HUES6 (cell line): Measurements from ENCODE around the gene WT1.
"Not testable (repeated sequence)": the region's sequence is repeated elsewhere in the genome, so short reads cannot be mapped to it uniquely, and the experiment has no call there.

Experiments
- H3K27ac ChIP-seq: 2 replicates; pipeline ENCODE4 v1.7.0; 2013; ENCODE audit warnings: low read depth, mild to moderate bottlenecking, low read length, inconsistent platforms
- H3K27me3 ChIP-seq: 2 replicates; pipeline ENCODE4 v1.6.1; 2013; ENCODE audit warnings: low read length; ENCODE audit not compliant: control insufficient read depth, insufficient read depth
- H3K36me3 ChIP-seq: 2 replicates; pipeline ENCODE4 v1.6.1; 2013; ENCODE audit warnings: low read length; ENCODE audit not compliant: control insufficient read depth, insufficient read depth
- H3K4me1 ChIP-seq: 2 replicates; pipeline ENCODE4 v1.6.1; 2013; ENCODE audit warnings: low read length; ENCODE audit not compliant: control insufficient read depth, insufficient read depth
- H3K4me3 ChIP-seq: 2 replicates; pipeline ENCODE4 v1.5.1; 2013; ENCODE audit warnings: low read depth, low read length
- H3K9ac ChIP-seq: one replicate; pipeline ENCODE4 v1.6.1; 2013; ENCODE audit warnings: mild to moderate bottlenecking, low read length
- H3K9me3 ChIP-seq: 2 replicates; pipeline ENCODE4 v1.6.1; 2013; ENCODE audit warnings: low read depth, low read length; ENCODE audit not compliant: control insufficient read depth, insufficient read depth

Gene WT1

DNA sequence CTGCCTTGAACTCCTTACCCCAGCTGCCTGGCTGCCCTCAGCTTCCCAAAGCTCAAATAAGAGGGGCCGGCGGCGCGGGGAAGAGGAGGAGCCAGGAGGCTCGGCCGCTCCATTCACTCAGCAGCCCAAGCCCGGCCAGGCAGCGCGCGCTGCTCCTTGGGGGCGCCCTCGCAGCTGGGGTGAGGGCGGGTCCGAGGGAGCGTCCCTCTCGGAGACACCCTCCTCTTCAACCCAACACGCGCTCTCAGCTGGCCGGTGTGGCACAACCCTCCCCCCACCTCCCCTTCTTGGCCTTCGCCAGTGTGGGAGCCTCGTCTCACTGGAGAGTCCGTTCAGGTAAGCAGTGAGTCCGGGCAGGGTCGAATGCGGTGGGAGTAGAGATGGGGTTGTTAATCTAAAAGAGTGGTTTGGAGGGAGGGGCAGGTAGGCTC, at the start of gene WT1:
Gene WT1 (minus strand): TSS at position 29 of the 431 bp plus-strand sequence.
- Histone ChIP-seq H3K36me3 (no peaks in the 10 kb centered on the region), H3K4me3 (peak within 1 kb of the TSS; percentile 59), H3K27me3 (peaks cover 100% of the 10 kb centered on the region), H3K4me1 (peaks cover 53% of the 10 kb centered on the region), H3K9me3 (no peaks in the 10 kb centered on the region), H3K27ac (no peak within 1 kb of the TSS), H3K9ac (no peak within 1 kb of the TSS)

- Histone ChIP-seq H3K4me1 (peaks cover 3% of the 10 kb centered on the region; the same call in 1 of the 2 replicates), H3K27ac (no peak overlapping the region), H3K9ac (no peak overlapping the region), H3K4me3 (no peak overlapping the region), H3K36me3 (no peaks in the 10 kb centered on the region), H3K27me3 (no peaks in the 10 kb centered on the region), H3K9me3 (no peaks in the 10 kb centered on the region)
Measured at GRCh38 chr11:32479291-32479690, 44.0 kb upstream of the WT1 start.

GRCh38 chr11:32478277-32478731, 43.0 kb upstream of the WT1 start:
- Histone ChIP-seq H3K27me3 (no peaks in the 10 kb centered on the region), H3K36me3 (no peaks in the 10 kb centered on the region), H3K27ac (no peak overlapping the region), H3K9ac (no peak overlapping the region), H3K4me3 (no peak overlapping the region), H3K4me1 (peaks cover 3% of the 10 kb centered on the region; the same call in 1 of the 2 replicates), H3K9me3 (no peaks in the 10 kb centered on the region)

DNA sequence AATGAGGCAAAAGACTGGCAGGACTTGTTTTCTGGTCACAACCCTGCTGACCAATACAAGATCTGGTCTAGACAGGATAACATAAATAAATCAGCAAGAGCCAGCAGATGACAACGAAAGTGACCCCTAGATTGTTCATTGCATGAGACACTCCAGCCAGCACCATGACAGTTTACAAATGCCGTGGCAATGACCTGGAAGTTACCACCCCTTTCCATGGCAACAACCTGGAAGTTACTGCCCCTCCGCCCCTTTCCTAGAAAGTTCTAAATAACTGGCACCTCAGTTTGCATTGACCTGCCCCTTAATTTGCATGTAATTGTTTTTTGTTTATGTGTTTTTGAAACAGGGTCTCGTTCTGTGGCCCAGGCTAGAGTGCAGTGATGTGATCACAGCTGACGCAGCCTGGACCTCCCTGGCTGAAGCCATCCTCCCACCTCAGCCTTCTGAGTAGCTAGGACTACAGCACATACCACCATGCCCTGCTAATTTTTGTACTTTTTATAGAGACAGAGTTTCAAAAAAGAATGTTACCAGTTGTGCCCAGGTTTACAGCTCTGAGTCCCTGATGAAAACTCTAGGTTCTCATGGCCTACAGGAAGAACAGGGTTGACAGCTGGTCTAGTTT, 38.1 kb upstream of the WT1 start:
- Histone ChIP-seq H3K9ac (no peak overlapping the region), H3K4me1 (no peaks in the 10 kb centered on the region), H3K36me3 (no peaks in the 10 kb centered on the region), H3K9me3 (no peaks in the 10 kb centered on the region), H3K27ac (no peak overlapping the region), H3K4me3 (no peak overlapping the region), H3K27me3 (no peaks in the 10 kb centered on the region)

GRCh38 chr11:32472226-32472625, 36.9 kb upstream of the WT1 start:
- H3K9ac ChIP-seq, result no peak overlapping the region
- no peaks in the 10 kb centered on the region for H3K4me1 ChIP-seq
- H3K27ac ChIP-seq, result no peak overlapping the region
- H3K27me3 ChIP-seq, result no peaks in the 10 kb centered on the region
- H3K9me3 ChIP-seq, result no peaks in the 10 kb centered on the region
- H3K36me3 ChIP-seq, result no peaks in the 10 kb centered on the region
- no peak overlapping the region for H3K4me3 ChIP-seq

DNA sequence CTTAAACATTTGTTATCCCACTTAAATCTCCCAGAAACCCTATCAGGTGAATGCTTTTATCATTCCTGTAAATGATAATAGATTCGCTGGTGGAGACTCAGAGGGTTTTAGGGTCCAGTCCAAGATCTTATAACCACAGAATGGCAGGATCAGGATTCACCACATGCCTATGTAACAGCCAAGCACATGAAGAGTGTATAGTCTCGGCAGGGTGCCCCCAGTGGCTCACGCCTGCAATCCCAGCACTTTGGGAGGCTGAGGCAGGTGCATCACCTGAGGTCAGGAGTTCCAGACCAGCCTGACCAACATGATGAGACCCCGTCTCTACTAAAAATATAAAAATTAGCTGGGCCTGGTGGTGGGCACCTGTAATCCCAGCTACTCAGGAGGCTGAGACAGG, 36.2 kb upstream of the WT1 start:
- H3K9me3 ChIP-seq, H3K4me1 ChIP-seq, H3K27ac ChIP-seq, H3K4me3 ChIP-seq, H3K27me3 ChIP-seq, H3K36me3 ChIP-seq, H3K9ac ChIP-seq: not testable (repeated sequence)

DNA sequence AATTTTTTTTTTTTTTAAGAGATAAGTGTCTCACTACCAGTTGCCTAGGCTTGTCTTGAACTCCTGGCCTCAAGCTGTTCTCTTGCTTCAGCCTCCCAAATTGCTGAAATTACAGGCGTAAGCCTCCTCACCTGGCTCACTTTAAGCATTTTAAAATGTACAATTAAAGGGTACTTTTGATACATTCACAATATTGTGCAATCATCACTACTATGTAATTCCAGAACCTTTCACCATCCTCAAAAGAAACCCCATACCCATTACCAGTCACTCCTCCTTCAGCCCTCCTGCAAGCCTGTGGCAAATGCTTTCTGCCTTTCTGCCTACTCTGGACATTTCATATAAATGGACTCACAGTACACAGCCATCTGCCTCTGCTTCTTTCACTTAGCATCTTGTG, 34.5 kb upstream of the WT1 start:
- H3K27ac ChIP-seq, result no peak overlapping the region
- no peaks in the 10 kb centered on the region for H3K9me3 ChIP-seq

GRCh38 chr11:32466279-32466915, 31.1 kb upstream of the WT1 start:
- Histone ChIP-seq H3K27me3 (no peaks in the 10 kb centered on the region), H3K4me3 (no peak overlapping the region), H3K4me1 (no peaks in the 10 kb centered on the region), H3K36me3 (no peaks in the 10 kb centered on the region), H3K27ac (no peak overlapping the region), H3K9ac (no peak overlapping the region), H3K9me3 (no peaks in the 10 kb centered on the region)

More for the DNA sequence above, 34.5 kb upstream of the WT1 start:
- no peak overlapping the region for H3K9ac ChIP-seq
- H3K36me3 ChIP-seq, result no peaks in the 10 kb centered on the region
- H3K4me1 ChIP-seq, result no peaks in the 10 kb centered on the region
- H3K27me3 ChIP-seq, result no peaks in the 10 kb centered on the region
- H3K4me3 ChIP-seq, result no peak overlapping the region

DNA sequence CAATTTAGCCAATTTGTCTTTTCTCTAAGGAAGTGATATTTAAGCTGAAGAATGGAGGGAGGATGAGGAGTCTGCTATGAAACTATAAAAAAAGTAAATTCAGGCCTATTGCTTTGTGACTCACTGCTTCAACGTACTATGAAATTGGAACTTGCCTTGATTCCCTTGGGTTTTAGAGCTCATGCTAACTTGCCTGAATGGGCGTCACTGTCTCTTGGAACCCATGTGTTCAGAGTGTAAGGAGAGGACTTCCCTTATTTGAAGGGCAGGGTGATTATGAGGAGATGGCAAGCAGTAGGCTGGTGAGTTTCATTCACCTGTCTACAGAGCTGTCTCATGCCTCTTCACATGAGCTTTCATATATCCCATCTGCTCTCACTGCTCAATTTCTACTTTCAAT, 28.7 kb upstream of the WT1 start:
- H3K9me3 ChIP-seq, result no peaks in the 10 kb centered on the region
- no peaks in the 10 kb centered on the region for H3K4me1 ChIP-seq
- H3K27me3 ChIP-seq, result no peaks in the 10 kb centered on the region
- H3K27ac ChIP-seq, result no peak overlapping the region
- H3K9ac ChIP-seq, result no peak overlapping the region
- H3K4me3 ChIP-seq, result no peak overlapping the region
- no peaks in the 10 kb centered on the region for H3K36me3 ChIP-seq

GRCh38 chr11:32462011-32462690, 26.8 kb upstream of the WT1 start:
- no peaks in the 10 kb centered on the region for H3K36me3 ChIP-seq
- no peaks in the 10 kb centered on the region for H3K9me3 ChIP-seq
- H3K4me3 ChIP-seq, result no peak overlapping the region
- no peak overlapping the region for H3K27ac ChIP-seq
- H3K27me3 ChIP-seq, result no peaks in the 10 kb centered on the region
- no peaks in the 10 kb centered on the region for H3K4me1 ChIP-seq
- H3K9ac ChIP-seq, result no peak overlapping the region

DNA sequence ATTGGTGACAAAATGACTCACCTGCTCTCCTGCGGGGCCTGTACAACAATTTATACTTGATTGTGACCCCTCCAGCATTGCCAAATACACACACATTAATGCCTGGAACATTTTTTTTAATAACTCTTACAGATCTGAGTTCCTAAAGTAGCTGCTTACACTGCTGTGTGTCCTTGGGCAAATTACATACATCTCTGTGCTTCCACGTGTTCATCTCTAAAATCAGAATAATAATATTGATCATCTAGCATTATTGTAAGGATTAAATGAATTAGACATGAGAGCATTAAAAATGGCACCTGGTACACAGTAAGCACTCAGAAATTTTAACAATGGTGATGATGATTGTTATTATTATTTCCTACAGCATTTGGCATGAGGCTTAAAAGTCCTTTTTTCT, 21.5 kb upstream of the WT1 start:
- no peaks in the 10 kb centered on the region for H3K27me3 ChIP-seq
- no peak overlapping the region for H3K9ac ChIP-seq
- no peaks in the 10 kb centered on the region for H3K4me1 ChIP-seq
- no peaks in the 10 kb centered on the region for H3K36me3 ChIP-seq
- H3K27ac ChIP-seq, result no peak overlapping the region
- H3K4me3 ChIP-seq, result no peak overlapping the region
- no peaks in the 10 kb centered on the region for H3K9me3 ChIP-seq
